Stimulated activated CD4-positive, alpha-beta T cell treated with anti-CD3 and anti-CD28 coated beads, Interleukin-12 subunit alpha, Interleukin-12 subunit beta, amount 100 ng/mL, for 48 hours (primary cell): ENCODE results near the gene PSME2.

ENCODE experiments used
- DNase-seq, 3 donors: peaks; one replicate each; pipeline ENCODE4 v3.0.0-alpha.2; 2020; ENCODE audit warnings: low read depth in 2 of 3, low spot score in 1 of 3

The PSME2 gene

GRCh38 chr14:24146453-24146977 lies at the start of gene PSME2:
TSS of gene PSME2 (minus strand) at chr14:24146610. CDS start at chr14:24146581, 29 bp downstream.
- DNase-seq = peak; percentile 85 to 92 (median 92)

GRCh38 chr14:24195186-24196070 lies 49.0 kb upstream of the PSME2 start, which contains the start of gene TM9SF1:
TSS of gene TM9SF1 (minus strand) at chr14:24195441. CDS start at chr14:24195019, 422 bp downstream.
- DNase-seq = peak; percentile 72 to 82 (median 79)

- DNase-seq = no peak
Observed at GRCh38 chr14:24194873-24195185, 48.4 kb upstream of the PSME2 start.

- no peak for DNase-seq
Observed at GRCh38 chr14:24194186-24194872, 47.9 kb upstream of the PSME2 start.

GRCh38 chr14:24192933-24193332 lies 46.5 kb upstream of the PSME2 start:
- no peak for DNase-seq

- no peak for DNase-seq
Observed at GRCh38 chr14:24190416-24190815, 44.0 kb upstream of the PSME2 start.

- no peak for DNase-seq
Observed at GRCh38 chr14:24189460-24189859, 43.0 kb upstream of the PSME2 start.

- no peak for DNase-seq
Observed at GRCh38 chr14:24189059-24189375, 42.6 kb upstream of the PSME2 start.

- peak; percentile 91 to 94 (median 92) for DNase-seq
Observed at GRCh38 chr14:24188251-24189058, 42.0 kb upstream of the PSME2 start, which contains the start of gene IPO4. TSS of gene IPO4 (minus strand) at chr14:24188816. CDS start at chr14:24188787, 29 bp downstream.

- DNase-seq = no peak
Observed at GRCh38 chr14:24187539-24187915, 41.1 kb upstream of the PSME2 start.

GRCh38 chr14:24186831-24187538 lies 40.6 kb upstream of the PSME2 start:
- DNase-seq = no peak

GRCh38 chr14:24185741-24186140 lies 39.3 kb upstream of the PSME2 start:
- DNase-seq = no peak

GRCh38 chr14:24185026-24185425 lies 38.6 kb upstream of the PSME2 start:
- DNase-seq = no peak

- DNase-seq = no peak
Observed at GRCh38 chr14:24184104-24184970, 37.9 kb upstream of the PSME2 start.

GRCh38 chr14:24183014-24183481 lies 36.6 kb upstream of the PSME2 start:
- DNase-seq = no peak

GRCh38 chr14:24182110-24182882 lies 35.9 kb upstream of the PSME2 start:
- DNase-seq = no peak

GRCh38 chr14:24181371-24182077 lies 35.1 kb upstream of the PSME2 start:
- DNase-seq = no peak
